G401 (cell line): ENCODE results near the gene ZNF576. TPM values are rescaled to one million over a fixed set of nuclear protein-coding genes. Genes with fewer than 3 reads are reported as not detected.
"Not testable (repeated sequence)": the region's sequence is repeated elsewhere in the genome, so short reads cannot be mapped to it uniquely, and the experiment has no call there.

ENCODE experiments used
- DNase-seq: peaks from one replicate; pipeline ENCODE4 v3.0.0-alpha.2; 2015; ENCODE audit warnings: low spot score
- in situ Hi-C: cut with HindIII; loops from 2 replicates; pipeline ENCODE4 v1.10.0; 2016; ENCODE audit warnings: low sequenced_read_pairs, mixed read lengths
- total RNA-seq: library from RNA; depleted of rRNA; stranded (reverse); fragments of >200 nt; shearing (Covaris generic); gene quantifications from 2 replicates; pipeline ENCODE4 v1.2.3, GENCODE V29; 2014

ZNF576 gene
- total RNA-seq, 1 experiment from 2014 or later = 6.9 TPM

- in situ Hi-C loops = no loop called here
Measured at GRCh38 chr19:43595605-43595998, 793 bp upstream of the ZNF576 start.

GRCh38 chr19:43596842-43597461 is 557 bp downstream of the ZNF576 start:
- in situ Hi-C loops = no loop called here
- DNase-seq = no peak

More at GRCh38 chr19:43595605-43595998, 793 bp upstream of the ZNF576 start:
- DNase-seq = no peak

GRCh38 chr19:43597876-43598275 is 1.5 kb downstream of the ZNF576 start:
- DNase-seq = no peak
- in situ Hi-C loops = no loop called here

GRCh38 chr19:43598445-43599240 is 2.2 kb downstream of the ZNF576 start:
- no peak for DNase-seq
- in situ Hi-C loops = no loop called here

- in situ Hi-C loops = no loop called here
- peak; percentile 82 for DNase-seq
Measured at GRCh38 chr19:43599635-43600295, 3.4 kb downstream of the ZNF576 start.

- DNase-seq = peak; percentile 85
- in situ Hi-C loops = not testable (repeated sequence)
Measured at GRCh38 chr19:43600326-43600725, 3.9 kb downstream of the ZNF576 start.

GRCh38 chr19:43605875-43606568 is 9.6 kb downstream of the ZNF576 start:
- DNase-seq = no peak
- in situ Hi-C loops = no loop called here

GRCh38 chr19:43606569-43607229 is 10.3 kb downstream of the ZNF576 start:
- no peak for DNase-seq
- in situ Hi-C loops = no loop called here

GRCh38 chr19:43607238-43608205 is 11.1 kb downstream of the ZNF576 start:
- DNase-seq = no peak
- in situ Hi-C loops = no loop called here

- in situ Hi-C loops = no loop called here
- DNase-seq = no peak
Measured at GRCh38 chr19:43609872-43610271, 13.5 kb downstream of the ZNF576 start.

- in situ Hi-C loops = no loop called here
Measured at GRCh38 chr19:43610493-43610892, 14.1 kb downstream of the ZNF576 start.

GRCh38 chr19:43611788-43612187 is 15.4 kb downstream of the ZNF576 start, which contains the start of gene SRRM5:
Gene SRRM5, plus strand, starts transcription at chr19:43612088. Its CDS starts 34 bp downstream, at chr19:43612122.
- no peak for DNase-seq
- in situ Hi-C loops = no loop called here

More at GRCh38 chr19:43610493-43610892, 14.1 kb downstream of the ZNF576 start:
- DNase-seq = no peak

- in situ Hi-C loops = no loop called here
- DNase-seq = no peak
Measured at GRCh38 chr19:43612374-43612773, 16.0 kb downstream of the ZNF576 start.

GRCh38 chr19:43616306-43616705 is 19.9 kb downstream of the ZNF576 start:
- in situ Hi-C loops = no loop called here
- DNase-seq = no peak

GRCh38 chr19:43616954-43617353 is 20.6 kb downstream of the ZNF576 start:
- DNase-seq = no peak
- in situ Hi-C loops = no loop called here

GRCh38 chr19:43618921-43619261 is 22.5 kb downstream of the ZNF576 start:
- DNase-seq = no peak
- in situ Hi-C loops = no loop called here

GRCh38 chr19:43619262-43620060 is 23.1 kb downstream of the ZNF576 start, which contains the start of gene ZNF428:
Gene ZNF428, minus strand, starts transcription at chr19:43619629. Its CDS starts 5,325 bp downstream, at chr19:43614304.
- peak; percentile 95 for DNase-seq
- in situ Hi-C loops = no loop called here
